CD14-positive monocyte (primary cell): ENCODE measurements around the gene SUMO3. TPM values are rescaled to one million over a fixed set of nuclear protein-coding genes. Genes with fewer than 3 reads are reported as not detected.

Experiments
- DNase-seq, 3 donors: peaks; one replicate each; pipeline ENCODE4 v3.0.0-alpha.2; 2011 to 2022
- H2AFZ ChIP-seq: 2 replicates; pipeline ENCODE4 v1.6.0; 2012; ENCODE audit warnings: mild to moderate bottlenecking, low read depth, low read length, inconsistent platforms; ENCODE audit not compliant: insufficient read depth, poor library complexity, severe bottlenecking
- H3K27ac ChIP-seq, 2 donors: 1 replicate in 1 of 2; 2 replicates in 1 of 2; pipeline ENCODE4 v1.5.1; 2012 to 2013; ENCODE audit warnings: low read length in 2 of 2, control low read depth in 1 of 2, inconsistent platforms in 1 of 2, low read depth in 1 of 2, mild to moderate bottlenecking in 1 of 2
- H3K27me3 ChIP-seq, 2 donors: one replicate each; pipeline versions ENCODE4 v1.6.0 to v1.6.1; 2011 to 2013; ENCODE audit warnings: low read length in 2 of 2; ENCODE audit not compliant: control insufficient read depth in 2 of 2, insufficient read depth in 2 of 2
- H3K36me3 ChIP-seq, 2 donors: replicated peaks in 1 of 2; 1 replicate in 1 of 2; 2 replicates in 1 of 2; pipeline versions ENCODE4 v1.5.1 to v1.6.1; 2012 to 2013; ENCODE audit warnings: low read length in 2 of 2, control low read depth in 1 of 2, inconsistent platforms in 1 of 2, mild to moderate bottlenecking in 1 of 2; ENCODE audit not compliant: insufficient read depth in 2 of 2, control insufficient read depth in 1 of 2
- H3K4me1 ChIP-seq, 2 donors: 1 replicate in 1 of 2; 2 replicates in 1 of 2; pipeline versions ENCODE4 v1.5.1 to v1.6.1; 2012 to 2013; ENCODE audit warnings: low read length in 2 of 2, control low read depth in 1 of 2, inconsistent platforms in 1 of 2, mild to moderate bottlenecking in 1 of 2, moderate library complexity in 1 of 2; ENCODE audit not compliant: insufficient read depth in 2 of 2, control insufficient read depth in 1 of 2
- H3K4me2 ChIP-seq: replicated peaks from 2 replicates; pipeline ENCODE3; 2012; ENCODE audit warnings: low read length, moderate library complexity, mild to moderate bottlenecking; ENCODE audit not compliant: poor library complexity, severe bottlenecking; ENCODE audit errors: extremely low read depth
- H3K4me3 ChIP-seq, 3 experiments: fragments of 200-600 bp in 1 of 3; sonication (generic) in 1 of 3; replicated peaks in 1 of 3; 1 replicate in 2 of 3; 2 replicates in 1 of 3; pipeline ENCODE4 v1.5.1; 2011 to 2013; ENCODE audit warnings: low read length in 3 of 3, mild to moderate bottlenecking in 3 of 3, control low read depth in 2 of 3, low read depth in 2 of 3, inconsistent platforms in 1 of 3, moderate library complexity in 1 of 3
- H3K79me2 ChIP-seq: 2 replicates; pipeline ENCODE4 v1.6.0; 2012; ENCODE audit warnings: mild to moderate bottlenecking, control low read depth, inconsistent platforms, low read length, moderate library complexity; ENCODE audit not compliant: insufficient read depth
- H3K9ac ChIP-seq: 2 replicates; pipeline ENCODE4 v1.6.0; 2017; ENCODE audit warnings: low read length, mild to moderate bottlenecking; ENCODE audit not compliant: insufficient read depth, poor library complexity, severe bottlenecking
- H3K9me3 ChIP-seq, 2 donors: replicated peaks in 1 of 2; 1 replicate in 1 of 2; 2 replicates in 1 of 2; pipeline versions ENCODE4 v1.5.1 to v1.6.1; 2012 to 2013; ENCODE audit warnings: low read length in 2 of 2, control low read depth in 1 of 2; ENCODE audit not compliant: control insufficient read depth in 1 of 2, insufficient read depth in 1 of 2
- H4K20me1 ChIP-seq: 2 replicates; pipeline ENCODE4 v1.6.0; 2012; ENCODE audit warnings: mild to moderate bottlenecking, low read length, control low read depth, moderate library complexity; ENCODE audit not compliant: insufficient read depth
- H3K27ac Mint-ChIP-seq, 7 donors: one replicate each; pipeline ENCODE4 v1.8.0; 2020; ENCODE audit warnings: mild to moderate bottlenecking in 7 of 7, mixed read lengths in 7 of 7, moderate library complexity in 6 of 7, inconsistent platforms in 2 of 7
- H3K27me3 Mint-ChIP-seq, 3 donors: one replicate each; pipeline ENCODE4 v1.8.0; 2021 to 2022; ENCODE audit warnings: low read depth in 3 of 3, mild to moderate bottlenecking in 3 of 3, mixed read lengths in 3 of 3, moderate library complexity in 3 of 3, inconsistent platforms in 1 of 3
- H3K36me3 Mint-ChIP-seq, 2 donors: one replicate each; pipeline ENCODE4 v1.8.0; 2020; ENCODE audit warnings: mixed read lengths in 2 of 2, inconsistent platforms in 1 of 2, mild to moderate bottlenecking in 1 of 2
- H3K4me1 Mint-ChIP-seq: one replicate; pipeline ENCODE4 v1.8.0; 2020; ENCODE audit warnings: mild to moderate bottlenecking, mixed read lengths
- H3K4me3 Mint-ChIP-seq, 2 donors: one replicate each; pipeline ENCODE4 v1.8.0; 2020; ENCODE audit warnings: mild to moderate bottlenecking in 2 of 2, mixed read lengths in 2 of 2, moderate library complexity in 1 of 2
- H3K9me3 Mint-ChIP-seq, 7 donors: one replicate each; pipeline ENCODE4 v1.8.0; 2020 to 2022; ENCODE audit warnings: mixed read lengths in 7 of 7, mild to moderate bottlenecking in 6 of 7, moderate library complexity in 6 of 7, inconsistent platforms in 2 of 7
- CTCF ChIP-seq: fragments of 200-600 bp; IDR thresholded peaks from one replicate; pipeline ENCODE4 v1.8.0; 2022; ENCODE audit warnings: antibody characterized with exemption, mild to moderate bottlenecking
- WGBS: methylation state at CpG from one replicate; pipeline ENCODE4 v1.1.5; 2013; ENCODE audit warnings: missing lambda C conversion rate; ENCODE audit not compliant: insufficient coverage; 5-methylcytosine and 5-hydroxymethylcytosine counted together
- intact Hi-C, 2 donors: fragments of 100-400 bp; cut with micrococcal nuclease; formaldehyde crosslinking; loops; one replicate each; pipeline versions ENCODE4 v1.15.0 to v1.15.1; 2023
- polyA plus RNA-seq, 3 donors: library from polyadenylated mRNA; depleted of rRNA in 1 of 3; unstranded in 2 of 3; stranded (reverse) in 1 of 3; fragments of 300-500 nt in 2 of 3; fragments of >200 nt in 1 of 3; fragmentation: Illumina TruSeq in 2 of 3; gene quantifications; 1 replicate in 2 of 3; 2 replicates in 1 of 3; pipeline ENCODE4 v1.2.3, GENCODE V29; 2012 to 2021

The SUMO3 gene
- polyA plus RNA-seq, 3 donors, result 70.9 to 112 (median 109) TPM

- H3K4me1 ChIP-seq, result peaks cover 11 to 25% of the 10 kb centered on the region in 2 donors
- Mint-ChIP-seq H3K36me3 (peaks cover 33 to 56% of the 10 kb centered on the region in 2 donors), H3K9me3 (peaks cover 0 to 10% (median 5%) of the 10 kb centered on the region in 7 donors), H3K27me3 (peaks cover 0 to 2% (median 2%) of the 10 kb centered on the region in 3 donors), H3K27ac (peak overlapping the region in 2 of 7 donors; percentile 10 to 25), H3K4me3 (no peak overlapping the region), H3K4me1 (peaks cover 20% of the 10 kb centered on the region)
- H3K4me3 ChIP-seq, result no peak overlapping the region
- H4K20me1 ChIP-seq, result peaks cover 80% of the 10 kb centered on the region
- H3K36me3 ChIP-seq, result peaks cover 31 to 45% of the 10 kb centered on the region in 2 donors
- no peak for TF ChIP-seq CTCF
- intact Hi-C loops, result loop anchor here (5.0 to 10.0 kb wide), 7 partner anchors 58 to 823 kb away; partner anchors contain the start of genes CFAP410 (in 2 of the 2), LRRC3 (in 1 of the 2) and PTTG1IP (in 1 of the 2)
- H2AFZ ChIP-seq, result no peak overlapping the region
- H3K4me2 ChIP-seq, result no peak overlapping the region
- no peak overlapping the region for H3K9ac ChIP-seq
- WGBS, result 98% methylated on average over 7 of the region's 11 CpGs
- H3K27ac ChIP-seq, result no peak overlapping the region
- DNase-seq, result no peak
- no peaks in the 10 kb centered on the region for H3K27me3 ChIP-seq
- peaks cover 80% of the 10 kb centered on the region for H3K79me2 ChIP-seq
- H3K9me3 ChIP-seq, result peaks cover 0 to 5% of the 10 kb centered on the region in 2 donors
These were observed 3.3 kb downstream of the SUMO3 start for GRCh38 chr21:44814498-44815023.

GRCh38 chr21:44813727-44814126 lies 4.1 kb downstream of the SUMO3 start:
- H3K36me3 ChIP-seq, result peaks cover 40 to 54% of the 10 kb centered on the region in 2 donors
- no peak overlapping the region for H3K4me3 ChIP-seq
- H3K4me2 ChIP-seq, result no peak overlapping the region
- H3K9me3 ChIP-seq, result no peaks in the 10 kb centered on the region
- H3K27ac ChIP-seq, result no peak overlapping the region
- peaks cover 9 to 22% of the 10 kb centered on the region in 2 donors for H3K4me1 ChIP-seq
- peaks cover 88% of the 10 kb centered on the region for H4K20me1 ChIP-seq
- no peaks in the 10 kb centered on the region for H3K27me3 ChIP-seq
- Mint-ChIP-seq H3K27me3 (peaks cover 0 to 2% (median 2%) of the 10 kb centered on the region in 3 donors), H3K27ac (peak overlapping the region in 1 of 7 donors; percentile 49), H3K4me1 (peaks cover 17% of the 10 kb centered on the region), H3K36me3 (peaks cover 40 to 60% of the 10 kb centered on the region in 2 donors), H3K9me3 (peaks cover 0 to 2% (median 0%) of the 10 kb centered on the region in 7 donors), H3K4me3 (no peak overlapping the region)
- DNase-seq, result no peak
- WGBS, result 88% methylated on average over 18 of the region's 18 CpGs
- intact Hi-C loops, result loop anchor here in 1 of 2 donors (10.0 kb wide), 2 partner anchors 271 to 359 kb away; partner anchors contain the start of gene LRRC3
- H2AFZ ChIP-seq, result no peak overlapping the region
- no peak overlapping the region for H3K9ac ChIP-seq
- peaks cover 88% of the 10 kb centered on the region for H3K79me2 ChIP-seq
- no peak for TF ChIP-seq CTCF
